Central memory CD8-positive, alpha-beta T cell (primary cell): ENCODE measurements around the gene SMYD3.
A peak's percentile ranks its signal among the peaks of the same experiment; 100 is the strongest.

Experiments
- ATAC-seq: fragments of 150-1000 bp; cut with Tn5 transposase; replicated peaks from 2 replicates; pipeline ENCODE4 v1.10.0; 2022; ENCODE audit warnings: mild to moderate bottlenecking, moderate FRiP score, moderate number of reproducible peaks; ENCODE audit not compliant: poor library complexity, severe bottlenecking; ENCODE audit errors: extremely low read depth
- DNase-seq, 2 donors: peaks; one replicate each; pipeline ENCODE4 v3.0.0; 2021; ENCODE audit warnings: low spot score in 2 of 2
- H3K27ac Mint-ChIP-seq: one replicate; pipeline ENCODE4 v1.8.0; 2022; ENCODE audit warnings: low read depth, mild to moderate bottlenecking, moderate library complexity, mixed read lengths
- H3K27me3 Mint-ChIP-seq: one replicate; pipeline ENCODE4 v1.8.0; 2022; ENCODE audit warnings: mixed read lengths
- H3K36me3 Mint-ChIP-seq: one replicate; pipeline ENCODE4 v1.8.0; 2022; ENCODE audit warnings: mild to moderate bottlenecking, moderate library complexity, mixed read lengths; ENCODE audit not compliant: insufficient read depth
- H3K4me1 Mint-ChIP-seq: one replicate; pipeline ENCODE4 v1.8.0; 2022; ENCODE audit warnings: mixed read lengths
- H3K4me3 Mint-ChIP-seq: one replicate; pipeline ENCODE4 v1.8.0; 2022; ENCODE audit warnings: mild to moderate bottlenecking, moderate library complexity, mixed read lengths
- H3K9me3 Mint-ChIP-seq: one replicate; pipeline ENCODE4 v1.8.0; 2022; ENCODE audit warnings: mixed read lengths

Gene SMYD3

DNA sequence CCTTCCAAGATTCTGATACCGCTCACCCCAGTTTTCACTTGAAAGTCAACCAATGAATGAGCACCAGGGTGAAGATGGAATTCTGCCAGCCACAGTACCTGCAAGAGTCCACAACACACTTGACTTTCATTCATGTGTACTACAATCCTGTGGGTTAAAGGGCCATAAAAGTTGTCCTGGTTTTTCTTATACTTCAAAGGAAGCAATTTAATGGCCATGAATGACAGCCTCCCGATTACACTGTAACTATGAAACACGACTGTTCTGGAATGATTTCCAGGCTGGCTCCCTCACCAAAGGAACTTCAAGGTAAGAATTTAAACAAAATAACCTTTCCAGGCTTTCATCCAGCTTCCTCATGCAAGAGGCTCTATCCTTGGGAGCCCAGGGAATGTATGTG is 502.8 kb downstream of the SMYD3 start:
- H3K36me3 Mint-ChIP-seq: peaks cover 2% of the 10 kb centered on the region
- no peak overlapping the region for H3K4me3 Mint-ChIP-seq
- H3K27me3 Mint-ChIP-seq: no peaks in the 10 kb centered on the region
- H3K27ac Mint-ChIP-seq: no peak overlapping the region
- ATAC-seq (no peak), DNase-seq (no peak)
- no peaks in the 10 kb centered on the region for H3K9me3 Mint-ChIP-seq
- no peaks in the 10 kb centered on the region for H3K4me1 Mint-ChIP-seq

DNA sequence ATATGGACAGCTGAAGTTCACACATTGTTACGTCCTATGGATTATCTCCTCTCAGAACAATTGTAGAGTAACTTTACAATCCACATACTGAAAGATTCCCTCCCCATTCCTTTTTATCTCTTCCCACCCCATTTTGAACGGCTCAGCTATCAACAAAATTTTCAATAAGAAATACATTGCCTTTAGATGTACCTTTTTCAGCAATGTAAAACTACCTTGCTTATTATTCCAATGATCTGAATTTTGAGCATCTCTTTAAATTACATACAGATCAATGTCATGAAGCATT is 503.7 kb downstream of the SMYD3 start:
- DNase-seq: no peak
- H3K9me3 Mint-ChIP-seq: no peaks in the 10 kb centered on the region
- no peaks in the 10 kb centered on the region for H3K27me3 Mint-ChIP-seq
- peaks cover 2% of the 10 kb centered on the region for H3K36me3 Mint-ChIP-seq
- ATAC-seq: no peak
- H3K27ac Mint-ChIP-seq: no peak overlapping the region
- H3K4me1 Mint-ChIP-seq: no peaks in the 10 kb centered on the region
- H3K4me3 Mint-ChIP-seq: no peak overlapping the region

DNA sequence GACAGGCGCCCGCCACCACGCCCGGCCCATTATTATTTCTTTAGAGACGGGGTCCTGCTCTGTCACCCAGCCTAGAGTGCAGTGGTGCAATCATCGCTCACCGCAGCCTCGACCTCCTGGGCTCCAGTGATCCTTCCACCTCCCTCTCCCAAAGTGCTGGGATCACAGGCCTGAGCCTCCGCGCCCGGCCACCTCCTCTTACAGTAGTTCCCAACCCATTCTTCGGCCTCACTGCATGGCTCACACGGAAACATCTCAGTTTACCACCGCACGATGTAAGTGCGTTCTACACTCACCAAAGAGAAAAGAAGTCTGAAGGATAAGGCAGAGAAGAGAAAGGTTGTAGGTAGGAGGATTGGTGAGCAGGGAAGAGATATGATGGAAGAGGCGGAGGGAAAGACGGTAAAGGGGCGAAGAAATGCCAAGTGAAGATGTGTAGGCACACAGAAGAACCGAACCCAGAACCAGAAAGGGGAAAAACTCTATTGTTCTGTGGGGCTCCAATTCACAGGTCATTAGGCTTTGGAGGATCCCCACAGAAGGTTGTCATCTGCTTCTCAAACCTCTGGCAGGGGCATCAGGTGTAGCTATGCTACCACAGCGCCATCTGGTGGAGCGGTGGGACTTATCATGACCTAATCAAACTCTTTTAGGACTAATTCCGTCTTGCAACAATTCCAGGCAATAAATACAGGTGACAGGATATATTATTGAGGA is 504.2 kb downstream of the SMYD3 start:
- Mint-ChIP-seq H3K4me1 (no peaks in the 10 kb centered on the region), H3K27ac (no peak overlapping the region), H3K36me3 (peaks cover 2% of the 10 kb centered on the region), H3K9me3 (no peaks in the 10 kb centered on the region), H3K27me3 (no peaks in the 10 kb centered on the region), H3K4me3 (no peak overlapping the region)
- ATAC-seq: no peak
- peak; percentile 60 to 72 for DNase-seq

DNA sequence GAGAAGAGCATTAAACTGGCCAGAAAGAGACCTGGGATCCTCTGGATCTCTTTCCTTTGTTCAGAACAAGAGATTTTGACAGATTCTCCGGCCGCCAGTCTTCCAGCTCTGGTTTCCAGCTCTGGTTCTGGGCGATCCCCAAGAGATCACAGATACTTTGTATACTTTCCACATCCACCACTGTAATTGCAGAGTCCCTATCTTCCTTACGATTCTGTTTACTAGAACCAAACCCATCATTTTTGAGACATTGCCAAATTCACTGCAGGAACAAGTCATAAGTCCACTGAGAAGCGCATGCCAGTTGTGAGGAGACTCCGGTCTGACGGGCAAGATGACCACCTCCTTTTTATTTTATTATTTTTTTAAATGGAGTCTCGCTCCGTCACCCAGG is 505.2 kb downstream of the SMYD3 start:
- no peak for DNase-seq
- ATAC-seq: no peak
- H3K4me3 Mint-ChIP-seq: no peak overlapping the region

DNA sequence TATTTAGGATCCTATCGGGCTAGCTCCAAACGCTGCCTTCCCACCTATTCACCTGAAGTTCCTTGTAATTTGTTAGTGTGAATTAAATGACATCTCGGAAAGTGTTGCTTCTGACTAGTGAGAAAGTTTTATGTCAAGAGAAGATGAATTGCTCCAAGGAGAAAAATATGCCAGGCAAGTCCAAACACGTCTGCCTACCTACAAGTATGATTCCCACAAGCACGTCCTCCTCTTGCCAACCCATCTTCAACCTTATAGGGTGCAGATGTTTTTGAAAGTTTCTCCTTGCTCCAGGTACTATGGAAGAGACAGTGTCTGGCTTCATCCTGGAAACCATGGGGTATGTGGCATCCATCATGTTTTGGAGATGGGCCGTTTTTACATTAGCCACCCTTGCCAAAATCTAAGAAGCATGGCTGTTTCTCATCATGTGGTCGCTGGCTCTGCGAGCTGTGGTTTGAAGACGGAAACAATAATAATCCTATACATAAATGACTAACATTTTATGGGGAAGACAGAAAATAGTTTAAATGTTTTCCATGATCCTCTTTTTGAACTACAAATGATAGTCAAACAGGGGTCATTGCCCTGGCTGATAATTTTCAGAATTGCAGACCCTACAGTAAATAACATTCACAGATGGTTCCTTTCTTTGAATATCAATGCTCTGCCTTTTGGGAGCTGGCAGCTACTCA is 505.8 kb downstream of the SMYD3 start:
- H3K36me3 Mint-ChIP-seq: peaks cover 2% of the 10 kb centered on the region
- no peak overlapping the region for H3K27ac Mint-ChIP-seq
- ATAC-seq (no peak), DNase-seq (no peak)
- H3K4me3 Mint-ChIP-seq: no peak overlapping the region
- no peaks in the 10 kb centered on the region for H3K9me3 Mint-ChIP-seq
- no peaks in the 10 kb centered on the region for H3K27me3 Mint-ChIP-seq
- no peaks in the 10 kb centered on the region for H3K4me1 Mint-ChIP-seq

More for the DNA sequence above, 505.2 kb downstream of the SMYD3 start:
- no peaks in the 10 kb centered on the region for H3K27me3 Mint-ChIP-seq
- H3K9me3 Mint-ChIP-seq: no peaks in the 10 kb centered on the region
- H3K36me3 Mint-ChIP-seq: peaks cover 2% of the 10 kb centered on the region
- no peak overlapping the region for H3K27ac Mint-ChIP-seq
- no peaks in the 10 kb centered on the region for H3K4me1 Mint-ChIP-seq

DNA sequence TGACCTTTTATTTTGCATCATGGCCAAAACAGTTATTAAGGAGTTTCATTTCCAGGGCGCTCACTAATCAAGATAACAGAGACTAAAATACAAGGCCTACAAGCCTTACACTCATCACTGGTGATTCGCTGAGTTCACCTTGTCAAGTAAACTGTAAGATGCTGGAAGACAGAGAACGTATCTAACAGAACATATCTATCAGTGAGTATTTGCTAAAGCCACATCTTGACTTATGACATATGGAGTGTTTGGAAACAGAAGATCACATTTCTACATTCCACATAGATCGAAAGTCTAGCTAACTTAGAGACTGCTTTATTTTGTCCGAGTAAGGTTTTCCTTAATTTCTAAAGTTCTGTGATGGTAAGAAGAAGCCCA is 506.5 kb downstream of the SMYD3 start:
- no peaks in the 10 kb centered on the region for H3K9me3 Mint-ChIP-seq
- ATAC-seq (no peak), DNase-seq (no peak)
- no peaks in the 10 kb centered on the region for H3K27me3 Mint-ChIP-seq
- H3K27ac Mint-ChIP-seq: no peak overlapping the region
- H3K4me3 Mint-ChIP-seq: no peak overlapping the region
- no peaks in the 10 kb centered on the region for H3K4me1 Mint-ChIP-seq
- H3K36me3 Mint-ChIP-seq: peaks cover 2% of the 10 kb centered on the region

DNA sequence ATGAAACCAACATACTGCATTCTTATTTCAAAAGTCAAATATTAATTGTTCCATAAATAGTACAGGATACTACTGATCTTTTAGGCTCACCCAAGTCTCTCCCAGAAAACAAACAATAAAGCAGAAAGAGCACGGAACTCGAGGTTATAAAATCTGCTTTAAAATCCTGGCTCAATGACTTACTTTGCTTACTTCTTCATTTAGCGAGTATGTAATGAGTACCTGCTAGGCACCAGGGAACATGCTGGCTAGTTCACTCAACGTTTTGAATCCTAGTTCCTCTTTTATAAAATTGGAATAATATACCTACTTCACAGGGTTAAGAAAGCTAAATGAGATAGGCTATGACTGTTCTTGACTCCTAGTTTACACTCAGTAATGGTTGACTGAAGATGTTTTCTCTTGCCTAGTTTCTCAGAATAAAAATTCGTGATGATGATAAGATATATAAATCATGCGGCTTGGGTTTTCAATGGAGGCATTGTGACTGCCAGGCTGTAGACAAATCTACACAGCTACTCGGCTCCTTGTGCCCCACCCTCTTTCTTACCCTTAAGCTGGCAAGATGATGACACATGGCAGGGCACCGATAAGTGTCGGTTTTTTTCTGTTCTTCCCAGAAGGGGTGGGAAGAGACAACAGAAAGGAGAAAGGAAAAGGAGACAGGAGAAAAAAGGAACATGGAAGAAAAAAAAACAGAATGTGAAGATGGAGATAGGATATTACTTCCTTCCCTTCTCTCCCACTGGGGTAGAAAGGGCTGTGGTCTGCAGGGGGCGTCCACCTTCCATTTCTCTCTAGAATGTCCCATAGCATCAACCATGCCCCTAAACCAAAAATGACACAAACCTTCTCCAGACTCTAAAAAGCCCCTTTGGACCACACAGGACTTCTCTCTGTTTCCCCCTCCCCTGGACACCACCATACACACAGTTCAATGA is 507.1 kb downstream of the SMYD3 start:
- no peak overlapping the region for H3K27ac Mint-ChIP-seq
- ATAC-seq (no peak), DNase-seq (no peak)
- H3K4me1 Mint-ChIP-seq: no peaks in the 10 kb centered on the region
- peaks cover 2% of the 10 kb centered on the region for H3K36me3 Mint-ChIP-seq
- H3K27me3 Mint-ChIP-seq: no peaks in the 10 kb centered on the region
- H3K9me3 Mint-ChIP-seq: no peaks in the 10 kb centered on the region
- H3K4me3 Mint-ChIP-seq: no peak overlapping the region

DNA sequence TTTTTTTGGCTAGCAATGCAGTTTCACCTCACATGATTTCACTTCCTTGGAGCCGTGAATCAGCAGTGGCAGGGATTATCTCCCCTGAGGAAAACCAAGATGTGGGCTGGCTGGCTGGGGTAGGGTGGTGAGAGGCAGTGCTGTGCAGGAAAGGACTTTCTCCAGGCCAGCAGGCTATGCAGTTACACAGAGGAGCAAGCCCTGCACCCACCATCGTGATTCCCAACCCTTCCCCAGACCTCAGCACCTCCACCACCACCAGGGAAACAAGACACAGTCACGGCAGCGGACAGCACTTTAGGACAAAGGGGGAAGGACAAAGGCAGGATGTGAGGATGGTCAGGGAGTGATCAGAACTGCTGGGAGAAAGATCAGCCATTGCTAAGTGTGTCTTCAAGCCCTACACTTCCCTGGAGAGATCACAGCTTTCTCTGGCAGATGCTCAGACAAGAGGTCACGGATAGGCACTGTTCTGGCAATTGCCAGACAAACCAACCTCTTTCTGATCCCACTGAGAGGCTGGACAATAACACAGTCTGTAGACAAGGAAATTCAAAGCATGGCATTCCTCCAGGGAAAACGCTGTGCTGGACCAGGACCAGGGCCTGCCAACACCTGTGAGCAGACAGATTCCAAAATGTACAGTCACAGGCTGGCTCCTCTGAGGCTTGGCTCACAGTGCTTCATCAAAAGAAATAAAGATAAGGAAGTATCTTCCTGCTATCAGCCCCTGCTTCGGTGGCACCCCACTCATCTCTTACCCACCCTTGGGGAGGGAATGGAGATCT is 509.4 kb downstream of the SMYD3 start:
- Mint-ChIP-seq H3K9me3 (no peaks in the 10 kb centered on the region), H3K4me3 (no peak overlapping the region), H3K4me1 (no peaks in the 10 kb centered on the region), H3K27ac (no peak overlapping the region), H3K36me3 (peaks cover 2% of the 10 kb centered on the region), H3K27me3 (no peaks in the 10 kb centered on the region)
- ATAC-seq: no peak
- no peak for DNase-seq

DNA sequence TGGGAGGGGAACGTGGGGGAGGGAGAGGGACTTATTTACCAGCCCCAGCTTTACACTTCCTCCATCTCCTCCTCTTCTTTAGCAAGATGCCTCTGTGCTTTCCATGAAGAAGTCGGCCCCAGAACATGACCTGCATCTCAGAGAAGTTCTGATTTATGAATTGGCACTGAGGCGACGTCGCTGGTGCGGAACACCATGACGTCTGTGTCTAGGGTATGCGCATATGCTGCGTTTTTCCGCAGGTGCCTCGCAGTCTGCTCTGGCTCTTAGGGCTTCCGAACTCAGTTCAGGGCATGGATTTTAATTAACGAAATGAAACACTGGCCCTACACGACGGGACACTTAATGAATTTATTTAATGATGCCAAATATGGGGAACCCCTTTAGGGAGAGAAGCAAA is 510.3 kb downstream of the SMYD3 start:
- no peak for ATAC-seq
- DNase-seq: no peak
- H3K36me3 Mint-ChIP-seq: peaks cover 1% of the 10 kb centered on the region
- H3K9me3 Mint-ChIP-seq: no peaks in the 10 kb centered on the region
- H3K27me3 Mint-ChIP-seq: no peaks in the 10 kb centered on the region
- no peak overlapping the region for H3K27ac Mint-ChIP-seq
- H3K4me3 Mint-ChIP-seq: no peak overlapping the region
- H3K4me1 Mint-ChIP-seq: no peaks in the 10 kb centered on the region

DNA sequence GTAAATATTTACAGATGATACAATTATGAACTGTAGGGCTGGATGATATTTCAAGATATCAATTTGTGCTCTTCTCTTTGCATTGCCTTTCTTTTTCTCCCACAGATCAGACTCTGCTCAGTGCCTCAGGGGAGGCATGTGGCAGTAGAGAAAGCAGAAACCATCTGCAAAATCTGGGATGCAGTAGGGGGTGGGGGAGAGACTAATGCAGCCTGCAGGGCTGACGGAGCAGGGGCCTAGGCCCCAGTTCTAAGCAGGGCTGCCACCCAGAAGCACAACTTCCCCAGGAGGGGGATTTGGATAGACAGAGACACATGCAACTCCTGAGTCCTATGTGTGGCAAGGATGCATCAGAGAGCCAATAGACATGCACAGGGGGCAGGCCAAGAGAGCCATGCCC is 511.6 kb downstream of the SMYD3 start:
- H3K9me3 Mint-ChIP-seq: no peaks in the 10 kb centered on the region
- H3K27me3 Mint-ChIP-seq: no peaks in the 10 kb centered on the region
- H3K4me1 Mint-ChIP-seq: no peaks in the 10 kb centered on the region
- ATAC-seq (no peak), DNase-seq (no peak)
- no peak overlapping the region for H3K27ac Mint-ChIP-seq
- no peak overlapping the region for H3K4me3 Mint-ChIP-seq
- no peaks in the 10 kb centered on the region for H3K36me3 Mint-ChIP-seq

DNA sequence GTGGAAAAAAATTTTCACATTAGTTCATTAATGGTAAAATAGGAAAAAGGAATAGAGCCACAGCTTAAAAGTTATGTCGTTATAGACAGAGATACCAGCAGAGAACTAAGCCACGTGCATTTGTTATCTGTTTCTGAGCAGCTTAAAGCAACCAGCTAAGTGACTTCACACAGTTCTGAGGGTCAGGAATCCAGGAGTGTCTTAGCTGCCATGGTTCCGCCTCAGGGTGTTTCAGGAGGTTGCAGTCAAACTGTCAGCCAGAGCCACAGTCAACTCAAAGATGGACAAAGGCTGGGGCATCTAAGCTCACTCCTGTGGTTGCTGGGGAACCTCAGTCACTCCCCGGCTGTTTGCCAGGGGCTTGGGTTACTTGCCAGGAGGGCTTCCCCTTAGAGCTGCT is 515.8 kb downstream of the SMYD3 start:
- Mint-ChIP-seq H3K27ac (no peak overlapping the region), H3K4me1 (no peaks in the 10 kb centered on the region), H3K4me3 (no peak overlapping the region), H3K27me3 (no peaks in the 10 kb centered on the region), H3K36me3 (no peaks in the 10 kb centered on the region), H3K9me3 (no peaks in the 10 kb centered on the region)
- ATAC-seq (no peak), DNase-seq (no peak)

DNA sequence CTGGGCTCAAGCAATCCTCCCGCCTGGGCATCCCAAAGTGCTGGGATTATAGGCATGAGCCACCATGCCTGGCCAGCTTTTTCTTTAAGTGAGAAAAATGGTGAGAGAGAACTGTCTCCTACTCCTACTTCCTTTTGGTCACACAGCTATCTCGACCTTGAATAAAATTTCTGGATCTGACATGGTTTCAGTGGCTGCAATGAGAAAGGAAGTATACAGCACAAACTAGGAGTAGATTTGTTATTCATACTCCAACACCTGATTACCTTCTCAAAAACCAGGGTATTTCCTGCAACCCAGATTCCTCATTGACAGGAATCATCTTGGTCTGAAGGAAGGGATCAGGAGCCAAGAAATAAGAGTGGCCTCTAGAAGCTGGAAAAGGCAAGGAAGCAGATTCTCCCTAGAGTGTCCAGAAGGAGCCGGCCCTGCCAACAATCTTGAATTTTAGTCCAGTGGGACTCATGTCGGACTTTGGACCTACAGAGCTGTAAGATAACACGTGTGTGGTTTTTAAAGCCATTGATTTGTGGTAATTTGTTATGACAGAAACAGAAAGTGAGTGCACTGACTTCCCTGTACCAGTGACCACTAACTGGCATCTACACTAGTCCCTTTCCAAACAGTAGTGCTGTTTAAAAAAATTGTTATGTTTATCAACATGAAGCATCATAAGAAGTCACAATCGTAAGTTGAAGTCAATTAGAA is 516.6 kb downstream of the SMYD3 start:
- no peaks in the 10 kb centered on the region for H3K9me3 Mint-ChIP-seq
- no peak overlapping the region for H3K4me3 Mint-ChIP-seq
- ATAC-seq (no peak), DNase-seq (no peak)
- no peaks in the 10 kb centered on the region for H3K36me3 Mint-ChIP-seq
- H3K27me3 Mint-ChIP-seq: no peaks in the 10 kb centered on the region
- no peaks in the 10 kb centered on the region for H3K4me1 Mint-ChIP-seq
- H3K27ac Mint-ChIP-seq: no peak overlapping the region
